OCI-LY7 (cell line): ENCODE results near the gene TNFAIP8.

Source experiments
- CTCF ChIP-seq: fragments of 200-600 bp; sonication (generic); conservative IDR thresholded peaks from 2 replicates; pipeline ENCODE4 v1.5.1; 2014; ENCODE audit warnings: mild to moderate bottlenecking, antibody characterized with exemption, low read length, moderate library complexity, mixed read lengths
- EZH2phosphoT487 ChIP-seq: fragments of 200-600 bp; sonication (generic); IDR thresholded peaks from 2 replicates; pipeline ENCODE4 v1.6.1; 2018; ENCODE audit warnings: low read depth, borderline replicate concordance, mild to moderate bottlenecking, mixed run types, antibody characterized with exemption, low read length, moderate library complexity, mixed read lengths

GRCh38 chr5:119417891-119418605 lies 62.2 kb downstream of the TNFAIP8 start:
- TF ChIP-seq CTCF (no peak), EZH2phosphoT487 (no peak)
